ENCODE data around the gene TNS2.
A peak's percentile ranks its signal among the peaks of the same experiment; 100 is the strongest.
"Not testable (repeated sequence)": the region's sequence is repeated elsewhere in the genome, so short reads cannot be mapped to it uniquely, and the experiment has no call there.

The TNS2 gene

DNA sequence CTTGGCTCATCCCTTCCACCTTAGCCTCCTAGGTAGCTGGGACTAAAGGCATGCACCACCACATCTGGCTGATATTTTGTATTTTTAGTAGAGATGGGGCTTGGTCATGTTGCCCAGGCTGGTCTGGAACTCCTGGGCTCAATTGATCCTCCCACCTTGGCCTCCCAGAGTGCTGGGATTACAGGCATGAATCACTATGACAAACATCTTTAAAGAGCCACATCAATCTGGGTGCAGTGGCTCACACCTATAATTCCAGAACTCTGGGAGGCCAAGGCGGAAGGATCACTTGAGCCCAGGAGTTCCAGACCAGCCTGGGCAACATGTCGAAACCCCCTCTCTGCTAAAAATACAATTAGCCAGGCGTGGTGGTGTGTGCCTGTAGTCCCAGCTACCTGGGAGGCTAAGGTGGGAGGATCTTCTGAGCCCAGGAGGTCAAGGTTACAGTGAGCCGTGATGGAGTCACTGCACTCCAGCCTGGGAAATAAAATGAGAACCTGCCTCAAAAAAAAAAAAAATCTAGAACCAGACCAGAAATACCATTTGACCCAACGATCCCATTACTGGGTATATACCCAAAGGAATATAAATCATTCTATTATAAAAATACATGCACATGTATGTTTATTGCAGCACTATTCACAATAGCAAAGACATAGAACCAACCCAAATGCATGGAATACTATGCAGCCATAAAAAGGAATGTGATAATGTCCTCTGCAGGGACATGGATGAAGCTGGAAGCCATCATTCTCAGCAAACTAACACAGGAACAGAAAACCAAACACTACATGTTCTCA lies 45.1 kb downstream of the TNS2 start:
- not testable (repeated sequence) for DNase-seq

DNA sequence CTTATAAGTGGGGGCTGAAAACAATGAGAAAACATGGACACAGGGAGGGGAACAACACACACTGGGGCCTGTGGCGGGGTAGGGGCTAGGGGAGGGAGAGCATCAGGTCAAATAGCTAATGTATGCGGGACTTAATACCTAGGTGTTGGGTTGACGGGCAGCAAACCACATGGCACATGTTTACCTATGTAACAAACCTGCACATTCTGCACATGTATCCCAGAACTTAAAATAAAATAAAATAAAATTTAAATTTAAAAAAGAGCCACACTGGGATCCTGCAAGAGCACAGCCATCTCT lies 45.7 kb downstream of the TNS2 start:
- DNase-seq, result not testable (repeated sequence)

- no peak for DNase-seq
Measured at GRCh38 chr12:53096089-53096741, 46.4 kb downstream of the TNS2 start.

- DNase-seq, result no peak
Measured at GRCh38 chr12:53096759-53097158, 46.9 kb downstream of the TNS2 start.

GRCh38 chr12:53097207-53097563 lies 47.3 kb downstream of the TNS2 start:
- DNase-seq, result no peak

DNA sequence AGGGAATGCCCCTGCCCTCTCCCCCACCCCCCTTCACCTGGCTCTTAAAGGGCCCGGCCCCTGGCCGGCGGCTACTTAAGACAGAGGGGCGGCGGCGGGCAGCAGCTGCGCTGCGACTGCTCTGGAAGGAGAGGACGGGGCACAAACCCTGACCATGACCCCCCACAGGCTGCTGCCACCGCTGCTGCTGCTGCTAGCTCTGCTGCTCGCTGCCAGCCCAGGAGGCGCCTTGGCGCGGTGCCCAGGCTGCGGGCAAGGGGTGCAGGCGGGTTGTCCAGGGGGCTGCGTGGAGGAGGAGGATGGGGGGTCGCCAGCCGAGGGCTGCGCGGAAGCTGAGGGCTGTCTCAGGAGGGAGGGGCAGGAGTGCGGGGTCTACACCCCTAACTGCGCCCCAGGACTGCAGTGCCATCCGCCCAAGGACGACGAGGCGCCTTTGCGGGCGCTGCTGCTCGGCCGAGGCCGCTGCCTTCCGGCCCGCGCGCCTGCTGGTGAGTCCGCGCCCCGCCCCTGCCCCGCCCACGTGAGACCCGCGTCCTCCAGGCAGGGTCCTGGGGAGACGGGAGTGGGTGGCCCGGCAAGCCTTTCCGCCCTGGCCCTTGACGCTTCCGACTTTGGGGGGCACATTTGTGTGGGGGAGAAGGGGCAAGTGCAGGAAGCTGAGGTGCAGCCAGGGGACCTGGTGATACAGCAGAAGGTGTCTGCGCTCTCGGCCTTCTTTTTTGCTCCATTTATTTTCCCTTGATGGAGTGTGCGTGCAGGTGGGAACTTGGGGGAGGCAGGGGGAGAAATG lies 47.9 kb downstream of the TNS2 start, which contains the start of gene IGFBP6:
Gene IGFBP6 (plus strand): TSS at position 104 of the 790 bp plus-strand sequence. CDS start 51 bp downstream, at position 155.
- DNase-seq, result peak; percentile 48

GRCh38 chr12:53098354-53098981 lies 48.6 kb downstream of the TNS2 start:
- peak; percentile 56 for DNase-seq

DNA sequence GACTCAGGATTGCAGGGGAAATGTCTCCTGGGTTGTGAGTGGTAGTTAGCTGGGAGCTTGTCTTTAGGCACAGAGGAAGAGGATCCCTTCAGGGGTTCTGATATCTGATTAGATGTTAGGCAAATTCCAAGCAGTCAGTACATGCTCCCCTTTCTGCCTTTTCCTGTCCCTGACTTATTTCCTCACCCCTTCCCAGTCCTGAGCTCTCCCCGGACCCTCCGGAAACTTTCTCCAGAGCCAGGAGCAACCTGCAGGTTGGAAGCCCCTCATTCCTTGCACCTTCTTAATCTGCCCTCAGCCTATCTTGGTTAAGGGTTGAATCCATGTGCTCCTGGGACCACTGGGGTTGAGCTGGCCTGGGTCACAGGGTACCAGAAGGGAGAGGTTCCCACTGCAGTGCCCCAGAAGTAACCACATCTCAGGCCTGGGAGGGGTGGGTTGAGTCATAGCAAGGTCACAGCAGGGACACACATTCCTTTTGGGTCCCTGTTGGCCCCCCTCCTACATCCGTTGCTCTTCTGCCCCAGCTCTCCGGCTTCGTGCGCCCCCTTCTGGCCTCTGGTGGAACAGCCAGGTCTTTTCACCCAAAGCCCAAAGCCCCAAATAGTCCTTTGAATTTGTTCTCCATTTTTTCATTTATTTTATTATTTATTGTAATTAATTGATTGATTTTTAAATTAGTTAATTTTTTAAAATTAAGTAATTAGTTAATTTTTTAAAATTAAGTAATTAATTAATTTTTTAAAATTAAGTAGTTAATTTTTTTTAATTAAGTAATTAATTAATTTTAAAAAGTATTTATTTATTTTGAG lies 49.4 kb downstream of the TNS2 start:
- peak; percentile 91 for DNase-seq

GRCh38 chr12:53100466-53101151 lies 50.7 kb downstream of the TNS2 start:
- DNase-seq, result no peak

GRCh38 chr12:53101266-53101665 lies 51.4 kb downstream of the TNS2 start:
- DNase-seq, result no peak

GRCh38 chr12:53101931-53102781 lies 52.3 kb downstream of the TNS2 start:
- no peak for DNase-seq

DNA sequence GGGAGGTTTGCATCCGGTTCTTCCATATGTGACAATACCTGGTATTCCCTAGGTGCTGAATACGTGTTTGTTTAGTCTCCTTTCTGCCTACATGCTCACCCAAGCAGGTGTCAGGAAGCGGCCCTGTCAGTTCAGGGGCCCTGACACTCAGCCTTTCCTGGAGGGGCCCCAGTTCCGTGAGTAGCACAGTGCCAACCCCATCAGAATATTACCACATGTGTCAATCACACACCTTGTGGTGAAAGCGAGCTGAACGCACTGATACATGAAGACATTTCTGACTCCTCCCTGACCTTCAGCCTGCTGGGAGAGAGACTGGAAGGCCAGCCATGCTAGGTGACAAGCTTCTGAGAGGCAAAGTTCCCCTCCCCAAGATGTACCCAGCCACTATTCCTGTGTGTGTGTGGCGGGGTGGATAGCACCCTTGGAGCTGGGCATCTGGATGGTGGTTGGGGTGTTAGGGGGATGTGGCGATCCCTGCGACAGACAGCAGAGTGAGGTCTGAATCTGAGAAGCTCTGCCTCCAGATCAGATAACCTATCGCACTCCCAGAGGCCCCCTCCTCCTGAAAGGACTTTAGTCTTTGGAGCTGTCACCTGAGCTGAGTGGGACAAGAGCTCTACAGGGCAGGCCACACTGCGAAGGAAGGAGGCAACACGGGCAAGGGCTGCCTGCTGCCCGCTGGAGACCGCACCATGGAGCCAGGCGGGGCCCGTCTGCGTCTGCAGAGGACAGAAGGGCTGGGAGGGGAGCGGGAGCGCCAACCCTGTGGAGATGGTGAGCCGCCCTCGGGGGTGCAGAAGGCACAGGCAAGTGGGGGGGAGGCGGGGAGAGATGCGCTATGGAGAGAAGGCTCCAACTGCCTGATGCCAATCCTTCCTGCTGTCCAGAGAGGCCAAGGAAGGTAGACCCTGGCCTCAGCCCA lies 53.3 kb downstream of the TNS2 start, which contains the start of gene SOAT2:
Gene SOAT2 (plus strand): TSS at position 604 of the 925 bp plus-strand sequence. CDS start 92 bp downstream, at position 696.
- peak; percentile 62 for DNase-seq

DNA sequence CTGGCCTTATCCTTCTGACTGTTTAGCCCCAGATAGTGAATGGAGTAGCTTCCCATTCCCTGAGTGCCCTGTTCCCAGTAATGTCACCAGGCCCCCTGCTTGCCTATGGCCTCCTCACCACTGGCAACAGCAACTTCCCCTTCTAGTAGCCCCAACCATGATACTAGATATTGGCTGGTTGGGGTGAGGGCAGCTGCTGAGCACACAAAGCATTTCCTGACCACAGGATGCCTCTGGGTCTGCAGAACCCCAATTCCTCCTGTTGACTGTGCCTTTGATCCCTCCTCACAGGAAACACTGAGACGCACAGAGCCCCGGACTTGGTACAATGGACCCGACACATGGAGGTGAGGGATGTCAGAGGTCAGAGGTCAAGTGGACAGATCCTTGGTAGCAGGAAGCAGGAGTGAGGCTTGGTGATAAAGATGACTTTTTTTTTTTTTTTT lies 54.0 kb downstream of the TNS2 start:
- no peak for DNase-seq

GRCh38 chr12:53105256-53105655 lies 55.4 kb downstream of the TNS2 start:
- no peak for DNase-seq

GRCh38 chr12:53105712-53106439 lies 56.0 kb downstream of the TNS2 start:
- DNase-seq, result no peak

- DNase-seq, result no peak
Measured at GRCh38 chr12:53107122-53107521, 57.3 kb downstream of the TNS2 start.

DNA sequence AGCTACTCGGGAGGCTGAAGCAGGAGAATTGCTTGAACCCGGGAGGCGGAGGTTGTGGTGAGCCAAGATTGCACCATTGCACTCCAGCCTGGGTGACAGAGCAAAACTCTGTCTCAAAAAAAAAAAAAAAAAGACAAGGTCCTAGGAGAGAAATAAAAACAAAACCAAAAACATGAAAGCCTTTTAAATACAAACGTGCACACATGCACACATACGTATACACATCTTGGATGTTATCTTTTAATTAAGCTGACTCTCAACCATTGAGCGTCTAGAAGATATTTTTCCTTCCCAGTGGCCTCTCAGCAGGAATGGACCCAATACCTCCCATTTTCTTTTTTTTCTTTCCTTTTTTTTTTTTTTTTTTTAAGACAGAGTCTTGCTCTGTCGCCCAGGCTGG lies 62.6 kb downstream of the TNS2 start:
- not testable (repeated sequence) for DNase-seq

- DNase-seq, result no peak
Measured at GRCh38 chr12:53113136-53113705, 63.4 kb downstream of the TNS2 start.

Measured in activated CD8-positive, alpha-beta memory T cell treated with anti-CD3 and anti-CD28 coated beads, Interleukin-2, amount 50 U/mL, for 4 hours (primary cell).